HG02763 (cell line): Measurements from ENCODE around the gene LCN9.

Experiments used
- ATAC-seq: cut with Tn5 transposase; IDR thresholded peaks from one replicate; pipeline ENCODE4 v1.9.1; 2021; ENCODE audit warnings: mild to moderate bottlenecking, moderate library complexity; ENCODE audit not compliant: unreplicated experiment

The LCN9 gene

GRCh38 chr9:135716045-135716444, 52.9 kb downstream of the LCN9 start:
- ATAC-seq = no peak
